ENCODE data around the gene CLASP1. TPM values are rescaled to one million over a fixed set of nuclear protein-coding genes. Genes with fewer than 3 reads are reported as not detected.

The CLASP1 gene
- total RNA-seq, 1 experiment from 2014 or later, result 49.2 TPM

DNA sequence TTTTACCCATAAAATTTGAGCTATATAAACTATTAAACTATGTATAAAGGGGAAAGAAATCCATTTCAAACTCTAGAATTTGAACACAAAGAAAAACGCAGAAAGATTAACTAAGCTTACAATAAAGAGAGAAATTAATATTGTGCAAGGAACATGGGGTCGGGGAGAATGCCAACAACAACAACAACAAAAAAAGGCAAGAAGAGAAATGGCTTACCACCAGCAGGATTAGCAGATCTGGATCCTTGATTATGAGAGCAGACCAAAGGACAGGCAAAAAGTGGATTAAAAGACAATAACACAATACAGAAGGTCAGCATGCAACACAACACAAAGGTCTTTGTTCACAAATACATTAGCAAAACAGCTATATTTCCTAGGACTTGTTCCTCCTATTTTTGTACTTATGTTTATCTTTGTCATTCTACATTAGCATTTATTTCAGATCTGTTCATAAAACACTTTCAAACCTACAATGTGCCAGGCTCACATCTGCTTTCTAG is 222.0 kb downstream of the CLASP1 start:
- in situ Hi-C loops (cut with HindIII; ENCODE audit: low pct_unique_long_range_greater_than_20kb, low sequenced_read_pairs) (no loop called here), intact Hi-C loops (cut with micrococcal nuclease; ENCODE audit: unreplicated experiment) (no loop called here)
- POLR2A ChIA-PET, result no interaction called here
- Histone ChIP-seq H3K27me3 (ENCODE audit: control insufficient read depth, insufficient read depth, low read length) (no peaks in the 10 kb centered on the region), H3K4me3 (ENCODE audit: low read depth in 2 of 2, low read length in 2 of 2) (no peak overlapping the region), H3K27ac (ENCODE audit: low read length) (no peak overlapping the region), H3K9me3 (ENCODE audit: control insufficient read depth, insufficient read depth, low read depth, low read length) (no peaks in the 10 kb centered on the region), H3K36me3 (ENCODE audit: control insufficient read depth, insufficient read depth, low read length) (peaks cover 18% of the 10 kb centered on the region), H3K4me1 (ENCODE audit: control insufficient read depth, insufficient read depth, low read length) (no peaks in the 10 kb centered on the region)
- DNase-seq (ENCODE audit: low read depth, low spot score) (no peak), ATAC-seq (no peak)
- no peak for TF ChIP-seq SIN3A (IDR thresholded peaks at IDR 0.05; ENCODE audit: borderline replicate concordance, insufficient read depth, low read depth, low read length)
- CTCF ChIA-PET, result no interaction called here
- no TSS peak for BruUV-seq (replicated peaks)

DNA sequence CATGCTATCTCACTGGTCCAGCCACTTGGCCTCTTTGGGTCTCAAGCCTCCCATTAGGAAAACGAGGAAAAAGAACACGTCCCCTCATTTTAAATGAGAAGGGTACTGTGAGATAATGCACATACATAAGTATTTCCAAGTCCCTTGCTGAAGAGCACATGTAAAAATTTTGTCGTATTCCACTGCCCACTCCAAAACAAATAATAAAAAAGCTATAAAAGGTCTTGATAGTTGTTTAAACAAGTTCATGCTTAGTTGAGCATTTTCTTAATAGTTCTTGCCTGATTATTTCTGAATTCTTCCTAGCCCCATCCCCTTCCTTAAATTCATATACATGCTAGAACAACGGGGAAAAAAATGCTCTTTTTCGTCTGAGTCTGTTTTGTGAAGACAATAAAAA is 228.8 kb downstream of the CLASP1 start:
- in situ Hi-C loops (cut with HindIII; ENCODE audit: low pct_unique_long_range_greater_than_20kb, low sequenced_read_pairs), result no loop called here
- Histone ChIP-seq H3K9me3 (ENCODE audit: control insufficient read depth, insufficient read depth, low read depth, low read length) (no peaks in the 10 kb centered on the region), H3K4me3 (ENCODE audit: low read depth in 2 of 2, low read length in 2 of 2) (no peak overlapping the region), H3K27ac (ENCODE audit: low read length) (no peak overlapping the region), H3K4me1 (ENCODE audit: control insufficient read depth, insufficient read depth, low read length) (no peaks in the 10 kb centered on the region), H3K27me3 (ENCODE audit: control insufficient read depth, insufficient read depth, low read length) (no peaks in the 10 kb centered on the region), H3K36me3 (ENCODE audit: control insufficient read depth, insufficient read depth, low read length) (peaks cover 10% of the 10 kb centered on the region)
- intact Hi-C loops (cut with micrococcal nuclease; ENCODE audit: unreplicated experiment), result no loop called here
- POLR2A ChIA-PET, result no interaction called here
- ATAC-seq, result no peak
- CTCF ChIA-PET, result no interaction called here
- no peak for DNase-seq (ENCODE audit: low read depth, low spot score)
- BruUV-seq (replicated peaks), result no TSS peak
- TF ChIP-seq, protein P1, sequence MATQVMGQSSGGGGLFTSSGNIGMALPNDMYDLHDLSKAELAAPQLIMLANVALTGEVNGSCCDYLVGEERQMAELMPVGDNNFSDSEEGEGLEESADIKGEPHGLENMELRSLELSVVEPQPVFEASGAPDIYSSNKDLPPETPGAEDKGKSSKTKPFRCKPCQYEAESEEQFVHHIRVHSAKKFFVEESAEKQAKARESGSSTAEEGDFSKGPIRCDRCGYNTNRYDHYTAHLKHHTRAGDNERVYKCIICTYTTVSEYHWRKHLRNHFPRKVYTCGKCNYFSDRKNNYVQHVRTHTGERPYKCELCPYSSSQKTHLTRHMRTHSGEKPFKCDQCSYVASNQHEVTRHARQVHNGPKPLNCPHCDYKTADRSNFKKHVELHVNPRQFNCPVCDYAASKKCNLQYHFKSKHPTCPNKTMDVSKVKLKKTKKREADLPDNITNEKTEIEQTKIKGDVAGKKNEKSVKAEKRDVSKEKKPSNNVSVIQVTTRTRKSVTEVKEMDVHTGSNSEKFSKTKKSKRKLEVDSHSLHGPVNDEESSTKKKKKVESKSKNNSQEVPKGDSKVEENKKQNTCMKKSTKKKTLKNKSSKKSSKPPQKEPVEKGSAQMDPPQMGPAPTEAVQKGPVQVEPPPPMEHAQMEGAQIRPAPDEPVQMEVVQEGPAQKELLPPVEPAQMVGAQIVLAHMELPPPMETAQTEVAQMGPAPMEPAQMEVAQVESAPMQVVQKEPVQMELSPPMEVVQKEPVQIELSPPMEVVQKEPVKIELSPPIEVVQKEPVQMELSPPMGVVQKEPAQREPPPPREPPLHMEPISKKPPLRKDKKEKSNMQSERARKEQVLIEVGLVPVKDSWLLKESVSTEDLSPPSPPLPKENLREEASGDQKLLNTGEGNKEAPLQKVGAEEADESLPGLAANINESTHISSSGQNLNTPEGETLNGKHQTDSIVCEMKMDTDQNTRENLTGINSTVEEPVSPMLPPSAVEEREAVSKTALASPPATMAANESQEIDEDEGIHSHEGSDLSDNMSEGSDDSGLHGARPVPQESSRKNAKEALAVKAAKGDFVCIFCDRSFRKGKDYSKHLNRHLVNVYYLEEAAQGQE (IDR thresholded peaks at IDR 0.05; ENCODE audit: insufficient read depth in 1 of 2, low read depth in 2 of 2, low read length in 1 of 2), result no peak
- TF ChIP-seq SIN3A (IDR thresholded peaks at IDR 0.05; ENCODE audit: borderline replicate concordance, insufficient read depth, low read depth, low read length), result no peak
- no peak for TF ChIP-seq TCF7L2 (IDR thresholded peaks at IDR 0.05; ENCODE audit: low read depth, low read length)
- TF ChIP-seq, protein P2, sequence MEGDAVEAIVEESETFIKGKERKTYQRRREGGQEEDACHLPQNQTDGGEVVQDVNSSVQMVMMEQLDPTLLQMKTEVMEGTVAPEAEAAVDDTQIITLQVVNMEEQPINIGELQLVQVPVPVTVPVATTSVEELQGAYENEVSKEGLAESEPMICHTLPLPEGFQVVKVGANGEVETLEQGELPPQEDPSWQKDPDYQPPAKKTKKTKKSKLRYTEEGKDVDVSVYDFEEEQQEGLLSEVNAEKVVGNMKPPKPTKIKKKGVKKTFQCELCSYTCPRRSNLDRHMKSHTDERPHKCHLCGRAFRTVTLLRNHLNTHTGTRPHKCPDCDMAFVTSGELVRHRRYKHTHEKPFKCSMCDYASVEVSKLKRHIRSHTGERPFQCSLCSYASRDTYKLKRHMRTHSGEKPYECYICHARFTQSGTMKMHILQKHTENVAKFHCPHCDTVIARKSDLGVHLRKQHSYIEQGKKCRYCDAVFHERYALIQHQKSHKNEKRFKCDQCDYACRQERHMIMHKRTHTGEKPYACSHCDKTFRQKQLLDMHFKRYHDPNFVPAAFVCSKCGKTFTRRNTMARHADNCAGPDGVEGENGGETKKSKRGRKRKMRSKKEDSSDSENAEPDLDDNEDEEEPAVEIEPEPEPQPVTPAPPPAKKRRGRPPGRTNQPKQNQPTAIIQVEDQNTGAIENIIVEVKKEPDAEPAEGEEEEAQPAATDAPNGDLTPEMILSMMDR (IDR thresholded peaks at IDR 0.05), result no peak
- no peak for TF ChIP-seq POLR2AphosphoS5 (IDR thresholded peaks at IDR 0.05; ENCODE audit: low read depth, low read length)

DNA sequence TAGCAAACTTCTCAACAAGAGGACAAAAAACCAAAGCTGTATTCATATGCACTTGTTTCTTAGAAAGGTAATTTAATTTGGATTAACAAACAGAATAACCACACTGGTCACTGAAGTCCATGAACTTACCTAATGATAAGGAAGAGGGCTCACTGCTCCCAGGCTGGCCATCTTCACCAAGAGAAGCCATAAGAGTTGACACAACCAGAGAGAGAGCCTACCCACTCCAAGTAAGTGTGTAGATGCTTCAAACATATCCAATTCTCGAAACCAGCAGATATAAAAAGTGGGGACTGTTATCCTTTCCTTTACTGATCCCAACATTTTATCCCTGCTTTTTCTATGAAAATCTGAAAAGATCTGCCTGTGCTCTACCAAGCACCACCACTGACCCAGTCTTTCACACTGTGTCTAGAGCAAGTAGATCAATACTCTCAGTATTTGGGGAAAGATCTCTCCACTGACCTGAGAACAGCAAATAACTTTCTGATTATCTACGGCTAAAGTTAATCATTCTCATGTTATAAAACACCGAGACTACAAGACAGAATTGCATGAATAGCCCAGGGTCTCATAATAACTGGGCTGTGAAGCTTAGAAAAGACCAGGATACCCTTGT is 230.1 kb downstream of the CLASP1 start:
- no peak for TF ChIP-seq TCF7L2 (IDR thresholded peaks at IDR 0.05; ENCODE audit: low read depth, low read length)
- TF ChIP-seq, protein P1 (IDR thresholded peaks at IDR 0.05; ENCODE audit: insufficient read depth in 1 of 2, low read depth in 2 of 2, low read length in 1 of 2), result no peak
- TF ChIP-seq, protein P2 (IDR thresholded peaks at IDR 0.05), result no peak
- no peak for TF ChIP-seq SIN3A (IDR thresholded peaks at IDR 0.05; ENCODE audit: borderline replicate concordance, insufficient read depth, low read depth, low read length)
- no peak for TF ChIP-seq POLR2AphosphoS5 (IDR thresholded peaks at IDR 0.05; ENCODE audit: low read depth, low read length)
- intact Hi-C loops (cut with micrococcal nuclease; ENCODE audit: unreplicated experiment), result no loop called here
- no peak for ATAC-seq
- no peaks in the 10 kb centered on the region for H3K9me3 ChIP-seq (ENCODE audit: control insufficient read depth, insufficient read depth, low read depth, low read length)
- ChIA-PET POLR2A (no interaction called here), CTCF (interaction anchor here (0.5 kb wide), 1 partner anchor 225 kb away, joined by 4 read pairs; no protein-coding TSS in a partner anchor)
- DNase-seq (ENCODE audit: low read depth, low spot score), result no peak
- BruUV-seq (replicated peaks), result no TSS peak
- H3K4me1 ChIP-seq (ENCODE audit: control insufficient read depth, insufficient read depth, low read length), result no peaks in the 10 kb centered on the region
- in situ Hi-C loops (cut with HindIII; ENCODE audit: low pct_unique_long_range_greater_than_20kb, low sequenced_read_pairs), result no loop called here
- H3K36me3 ChIP-seq (ENCODE audit: control insufficient read depth, insufficient read depth, low read length), result peaks cover 4% of the 10 kb centered on the region; the same call in 1 of the 2 replicates
- no peak overlapping the region for H3K27ac ChIP-seq (ENCODE audit: low read length)
- no peak overlapping the region for H3K4me3 ChIP-seq (ENCODE audit: low read depth in 2 of 2, low read length in 2 of 2)
- H3K27me3 ChIP-seq (ENCODE audit: control insufficient read depth, insufficient read depth, low read length), result no peaks in the 10 kb centered on the region
